Ascending aorta (tissue), 2 donors: ENCODE results near the gene ZFP36. TPM values are rescaled to one million over a fixed set of nuclear protein-coding genes. Genes with fewer than 3 reads are reported as not detected.

Experiments used
- DNase-seq, 2 donors: peaks; one replicate each; pipeline ENCODE4 v3.0.0-alpha.2; 2019; ENCODE audit warnings: low spot score in 2 of 2
- H3K27ac ChIP-seq, 2 donors: fragments of 200-600 bp; sonication (generic); one replicate each; pipeline ENCODE4 v1.5.1; 2016 to 2017; ENCODE audit warnings: mild to moderate bottlenecking in 1 of 2
- H3K27me3 ChIP-seq: fragments of 200-600 bp; sonication (generic); one replicate; pipeline ENCODE4 v1.5.1; 2017
- H3K36me3 ChIP-seq, 2 donors: fragments of 200-600 bp; sonication (generic); one replicate each; pipeline ENCODE4 v1.5.1; 2016
- H3K4me1 ChIP-seq, 2 donors: fragments of 200-600 bp; sonication (generic); one replicate each; pipeline ENCODE4 v1.5.1; 2016 to 2017; ENCODE audit warnings: mild to moderate bottlenecking in 1 of 2
- H3K4me3 ChIP-seq, 2 donors: fragments of 200-600 bp; sonication (generic); one replicate each; pipeline ENCODE4 v1.5.1; 2016 to 2017; ENCODE audit warnings: mild to moderate bottlenecking in 1 of 2
- H3K9me3 ChIP-seq, 2 donors: fragments of 200-600 bp; sonication (generic); one replicate each; pipeline ENCODE4 v1.5.1; 2016
- intact Hi-C: fragments of 100-400 bp; cut with DNase I; formaldehyde crosslinking; loops from one replicate; pipeline ENCODE4 v1.15.1; 2023
- total RNA-seq: library from RNA; depleted of rRNA; stranded (reverse); fragments of >200 nt; gene quantifications from one replicate; pipeline ENCODE4 v1.1.0, GENCODE V29; 2016
- TF ChIP-seq, protein P1 (sequence below), 3 experiments: fragments of 200-600 bp in 2 of 3; fragments of 450-650 bp in 1 of 3; sonication (generic) in 2 of 3; IDR thresholded peaks; one replicate each; pipeline ENCODE4 v1.5.1; 2016 to 2019; ENCODE audit warnings: antibody characterized with exemption in 3 of 3, mild to moderate bottlenecking in 1 of 3, moderate library complexity in 1 of 3

The ZFP36 gene
- total RNA-seq, 1 donor from 2014 or later: 1,166 TPM

DNA sequence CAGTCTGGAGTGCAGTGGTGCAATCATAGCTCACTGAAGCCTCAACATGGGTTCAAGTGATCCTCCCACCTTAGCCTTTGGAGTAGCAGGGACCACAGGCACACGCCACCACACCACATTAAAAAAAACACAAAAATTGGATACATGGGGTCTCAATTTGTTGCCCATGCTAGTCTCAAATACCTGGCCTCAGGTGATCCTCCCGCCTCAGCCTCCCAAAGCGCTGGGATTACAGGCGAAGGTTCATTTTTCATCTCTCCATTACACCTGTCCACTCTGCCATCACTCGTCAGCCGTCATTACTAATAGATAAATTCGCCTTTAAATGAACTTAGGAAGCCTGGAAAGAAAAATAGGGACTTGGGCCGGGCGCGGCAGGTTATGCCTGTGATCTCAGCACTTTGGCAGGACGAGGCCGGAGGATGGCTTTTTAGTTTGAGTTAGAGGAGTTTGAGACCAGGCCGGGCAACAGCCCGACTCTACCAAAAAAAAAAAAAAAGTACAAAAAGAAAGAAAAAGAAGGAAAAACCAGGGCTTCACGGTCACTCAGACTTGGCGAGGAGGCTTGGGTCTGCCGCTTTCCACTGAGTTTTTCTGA, 38.0 kb downstream of the ZFP36 start:
- DNase-seq: no peak
- TF ChIP-seq, protein P1, sequence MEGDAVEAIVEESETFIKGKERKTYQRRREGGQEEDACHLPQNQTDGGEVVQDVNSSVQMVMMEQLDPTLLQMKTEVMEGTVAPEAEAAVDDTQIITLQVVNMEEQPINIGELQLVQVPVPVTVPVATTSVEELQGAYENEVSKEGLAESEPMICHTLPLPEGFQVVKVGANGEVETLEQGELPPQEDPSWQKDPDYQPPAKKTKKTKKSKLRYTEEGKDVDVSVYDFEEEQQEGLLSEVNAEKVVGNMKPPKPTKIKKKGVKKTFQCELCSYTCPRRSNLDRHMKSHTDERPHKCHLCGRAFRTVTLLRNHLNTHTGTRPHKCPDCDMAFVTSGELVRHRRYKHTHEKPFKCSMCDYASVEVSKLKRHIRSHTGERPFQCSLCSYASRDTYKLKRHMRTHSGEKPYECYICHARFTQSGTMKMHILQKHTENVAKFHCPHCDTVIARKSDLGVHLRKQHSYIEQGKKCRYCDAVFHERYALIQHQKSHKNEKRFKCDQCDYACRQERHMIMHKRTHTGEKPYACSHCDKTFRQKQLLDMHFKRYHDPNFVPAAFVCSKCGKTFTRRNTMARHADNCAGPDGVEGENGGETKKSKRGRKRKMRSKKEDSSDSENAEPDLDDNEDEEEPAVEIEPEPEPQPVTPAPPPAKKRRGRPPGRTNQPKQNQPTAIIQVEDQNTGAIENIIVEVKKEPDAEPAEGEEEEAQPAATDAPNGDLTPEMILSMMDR (IDR thresholded peaks at IDR 0.05): no peak
- intact Hi-C loops: loop anchor here (1.0 to 10.0 kb wide), 5 partner anchors 8 to 320 kb away; partner anchors contain the start of genes EID2B, PAK4, SAMD4B and TIMM50

DNA sequence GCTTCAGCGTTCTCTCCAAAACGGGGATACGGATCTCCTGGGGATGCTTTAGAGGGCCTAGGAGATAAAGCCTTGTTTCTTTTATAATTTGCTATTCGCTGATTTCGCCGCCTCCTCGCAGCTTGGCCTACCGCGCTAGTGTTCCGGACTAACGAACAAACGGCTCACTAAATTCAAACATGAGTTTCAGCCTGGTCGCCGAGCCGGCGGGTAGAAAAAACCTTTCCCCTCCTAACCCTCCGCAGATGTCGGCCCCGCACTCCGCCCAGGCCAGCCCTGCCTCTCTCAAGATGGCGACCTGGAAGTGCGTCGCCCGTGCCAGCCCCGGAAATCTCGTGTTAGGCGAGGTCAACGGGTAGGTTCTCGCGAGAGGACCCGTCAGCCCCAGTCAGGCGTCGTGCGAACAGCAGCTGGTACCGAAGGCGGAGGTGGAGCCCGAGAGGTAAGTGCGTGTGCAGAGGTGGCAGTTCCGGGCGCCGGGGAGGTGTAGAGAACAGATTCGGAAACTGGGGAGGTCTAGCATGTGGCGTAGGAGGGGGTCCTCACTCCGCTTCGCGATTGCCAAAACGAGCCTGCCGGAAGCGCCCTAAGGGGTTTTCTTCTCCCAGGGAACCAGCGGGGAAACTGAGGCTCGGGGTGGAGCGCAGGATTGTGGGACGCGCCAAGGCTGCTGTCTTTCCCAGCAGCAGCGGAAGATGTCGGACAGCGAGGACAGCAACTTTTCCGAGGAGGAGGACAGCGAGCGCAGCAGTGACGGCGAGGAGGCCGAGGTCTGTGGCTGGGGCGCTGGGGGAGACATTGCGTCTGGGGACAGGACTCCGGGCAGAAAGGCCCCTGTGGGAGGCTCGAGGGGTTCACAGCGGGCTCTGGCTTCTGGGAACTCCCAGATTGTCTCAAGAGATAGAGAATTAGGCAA, 38.8 kb downstream of the ZFP36 start, which contains the start of gene SUPT5H:
Gene SUPT5H, plus strand, starts transcription at position 387 of the 916 bp plus-strand sequence. Its CDS starts 309 bp downstream, at position 696.
- peaks cover 13 to 32% of the 10 kb centered on the region in 2 donors for H3K4me1 ChIP-seq
- H3K27ac ChIP-seq: peak within 1 kb of the TSS; percentile 91 to 96
- peak within 1 kb of the TSS; percentile 86 to 92 for H3K4me3 ChIP-seq
- no peaks in the 10 kb centered on the region for H3K27me3 ChIP-seq
- intact Hi-C loops: loop anchor here (1.0 to 10.0 kb wide), 5 partner anchors 9 to 321 kb away; partner anchors contain the start of genes EID2B, PAK4, SAMD4B and TIMM50
- peak; percentile 88 to 99 for DNase-seq
- peaks cover 9 to 17% of the 10 kb centered on the region in 2 donors for H3K36me3 ChIP-seq
- TF ChIP-seq, protein P1 (IDR thresholded peaks at IDR 0.05): no peak
- no peaks in the 10 kb centered on the region for H3K9me3 ChIP-seq

More for the DNA sequence above, 38.0 kb downstream of the ZFP36 start:
- peaks cover 4 to 17% of the 10 kb centered on the region in 2 donors for H3K36me3 ChIP-seq
- peak overlapping the region; percentile 91 to 96 for H3K27ac ChIP-seq
- H3K4me3 ChIP-seq: peak overlapping the region; percentile 86 to 92
- peaks cover 13 to 32% of the 10 kb centered on the region in 2 donors for H3K4me1 ChIP-seq
- no peaks in the 10 kb centered on the region for H3K27me3 ChIP-seq
- no peaks in the 10 kb centered on the region for H3K9me3 ChIP-seq

DNA sequence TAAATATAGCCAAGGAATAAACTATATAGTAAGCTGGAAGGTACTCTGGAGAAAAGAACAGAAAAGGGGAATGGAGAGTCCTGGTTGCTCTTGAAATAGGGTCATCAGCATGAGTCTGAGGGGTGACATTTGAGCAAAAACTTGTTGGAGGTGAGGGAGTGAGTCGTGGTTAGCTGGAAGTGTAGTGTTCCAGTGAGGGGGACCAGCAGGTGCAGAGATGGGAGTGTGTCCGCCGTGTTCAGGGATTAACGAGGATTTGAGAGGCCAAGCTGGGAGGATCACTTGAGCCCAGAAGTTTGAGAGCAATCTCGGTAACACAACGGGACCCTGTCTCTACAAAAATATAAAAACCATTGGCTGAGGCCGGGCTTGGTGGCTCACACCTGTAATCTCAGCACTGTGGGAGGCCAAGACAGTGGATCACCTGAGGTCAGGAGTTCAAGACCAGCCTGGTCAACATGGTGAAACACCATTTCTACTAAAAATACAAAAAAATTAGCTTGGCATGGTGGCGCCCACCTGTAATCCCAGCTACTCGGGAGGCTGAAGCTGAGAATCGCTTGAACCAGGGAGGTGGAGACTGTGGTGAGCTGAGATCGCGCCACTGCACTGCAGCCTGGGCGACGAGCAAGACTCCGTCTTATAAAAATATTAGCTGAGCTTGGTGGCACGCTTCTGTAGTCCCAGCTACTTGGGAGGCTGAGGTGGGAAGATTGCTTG, 39.9 kb downstream of the ZFP36 start:
- H3K4me3 ChIP-seq: peak overlapping the region; percentile 86 to 92
- H3K27ac ChIP-seq: peak overlapping the region; percentile 91 to 96
- no peaks in the 10 kb centered on the region for H3K9me3 ChIP-seq
- no peak for DNase-seq
- H3K4me1 ChIP-seq: peaks cover 13 to 32% of the 10 kb centered on the region in 2 donors
- H3K27me3 ChIP-seq: no peaks in the 10 kb centered on the region
- TF ChIP-seq, protein P1 (IDR thresholded peaks at IDR 0.05): no peak
- H3K36me3 ChIP-seq: peaks cover 9 to 17% of the 10 kb centered on the region in 2 donors
- intact Hi-C loops: loop anchor here (10.0 kb wide), 1 partner anchor 322 kb away; the partner anchor contains the start of gene PAK4

DNA sequence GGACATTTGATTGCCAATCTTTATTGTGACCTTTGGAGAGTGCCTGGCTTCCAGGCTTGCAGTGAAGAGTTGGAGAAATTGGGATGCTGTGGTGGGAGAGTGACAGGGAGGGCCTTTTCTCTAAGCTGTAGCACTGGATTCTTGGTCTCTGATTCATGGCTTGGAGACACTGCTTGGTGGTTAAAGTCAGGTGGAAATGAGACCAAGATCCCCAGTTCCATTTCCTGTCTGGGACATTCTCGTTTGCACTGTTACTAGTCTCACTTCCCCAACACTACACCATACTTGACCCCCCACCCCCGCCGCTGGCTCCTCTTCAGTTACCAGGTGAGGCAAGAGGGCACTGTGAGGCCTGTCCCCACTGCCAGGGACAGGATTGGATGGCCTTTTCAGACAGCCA, 41.6 kb downstream of the ZFP36 start:
- intact Hi-C loops: loop anchor here (10.0 kb wide), 1 partner anchor 323 kb away; the partner anchor contains the start of gene PAK4

More for the DNA sequence above, 41.6 kb downstream of the ZFP36 start:
- Histone ChIP-seq H3K4me3 (no peak overlapping the region), H3K27ac (no peak overlapping the region), H3K36me3 (peaks cover 19 to 21% of the 10 kb centered on the region in 2 donors), H3K4me1 (peaks cover 13 to 32% of the 10 kb centered on the region in 2 donors), H3K27me3 (no peaks in the 10 kb centered on the region), H3K9me3 (no peaks in the 10 kb centered on the region)
- TF ChIP-seq, protein P1 (IDR thresholded peaks at IDR 0.05): no peak
- no peak for DNase-seq
